ENCODE results near the gene KPNA1.

Gene KPNA1

GRCh38 chr3:122414391-122414790, 100.3 kb downstream of the KPNA1 start:
- no peak for DNase-seq

GRCh38 chr3:122410639-122411038, 104.1 kb downstream of the KPNA1 start:
- peak; percentile 1 for DNase-seq

GRCh38 chr3:122410111-122410510, 104.6 kb downstream of the KPNA1 start:
- no peak for DNase-seq

GRCh38 chr3:122409446-122409845, 105.3 kb downstream of the KPNA1 start:
- no peak for DNase-seq

GRCh38 chr3:122407946-122408345, 106.8 kb downstream of the KPNA1 start:
- no peak for DNase-seq

- DNase-seq: no peak
Measured at GRCh38 chr3:122406198-122406597, 108.5 kb downstream of the KPNA1 start.

GRCh38 chr3:122405015-122405414, 109.7 kb downstream of the KPNA1 start:
- no peak for DNase-seq

GRCh38 chr3:122403489-122403888, 111.2 kb downstream of the KPNA1 start:
- DNase-seq: no peak

- no peak for DNase-seq
Measured at GRCh38 chr3:122398920-122399319, 115.8 kb downstream of the KPNA1 start.

GRCh38 chr3:122397201-122397600, 117.5 kb downstream of the KPNA1 start:
- no peak for DNase-seq

GRCh38 chr3:122396511-122396910, 118.2 kb downstream of the KPNA1 start:
- no peak for DNase-seq

- DNase-seq: no peak
Measured at GRCh38 chr3:122395582-122395981, 119.2 kb downstream of the KPNA1 start.

- no peak for DNase-seq
Measured at GRCh38 chr3:122394173-122394572, 120.6 kb downstream of the KPNA1 start.

- peak; percentile 66 for DNase-seq
Measured at GRCh38 chr3:122392868-122393844, 121.6 kb downstream of the KPNA1 start.

GRCh38 chr3:122391681-122392446, 122.9 kb downstream of the KPNA1 start:
- no peak for DNase-seq

GRCh38 chr3:122390665-122391064, 124.1 kb downstream of the KPNA1 start:
- no peak for DNase-seq

- DNase-seq: no peak
Measured at GRCh38 chr3:122389892-122390291, 124.8 kb downstream of the KPNA1 start.

- DNase-seq: no peak
Measured at GRCh38 chr3:122389197-122389596, 125.5 kb downstream of the KPNA1 start.

- no peak for DNase-seq
Measured at GRCh38 chr3:122387709-122388108, 127.0 kb downstream of the KPNA1 start.

GRCh38 chr3:122383771-122384697, 130.7 kb downstream of the KPNA1 start, which contains the start of gene FAM162A:
Gene FAM162A (plus strand): TSS chr3:122384182. CDS start chr3:122384266, 84 bp downstream.
- DNase-seq: peak; percentile 96

GRCh38 chr3:122382888-122383666, 131.7 kb downstream of the KPNA1 start, which contains the start of gene MIX23:
Gene MIX23 (minus strand): TSS chr3:122383231. CDS start chr3:122383224, 7 bp downstream.
- DNase-seq: peak; percentile 92

GRCh38 chr3:122377975-122378374, 136.8 kb downstream of the KPNA1 start:
- no peak for DNase-seq
